Erythroblast (primary cell): ENCODE measurements around the gene TRAPPC8.
A peak's percentile ranks its signal among the peaks of the same experiment; 100 is the strongest.

Source experiments
- GATA1 ChIP-seq: IDR thresholded peaks from 2 replicates; pipeline ENCODE4 v1.6.1; 2011; ENCODE audit warnings: low read depth, mild to moderate bottlenecking, control low read depth, low read length, moderate library complexity
- POLR2A ChIP-seq: IDR thresholded peaks from 2 replicates; pipeline ENCODE4 v1.6.1; 2011; ENCODE audit warnings: mild to moderate bottlenecking, low read length

GRCh38 chr18:31942291-31942998, 483 bp downstream of the TRAPPC8 start:
- TF ChIP-seq POLR2A, result peak; percentile 6
- no peak for TF ChIP-seq GATA1
